ENCODE results near the gene AMBN. TPM values are rescaled to one million over a fixed set of nuclear protein-coding genes. Genes with fewer than 3 reads are reported as not detected.

The AMBN gene
- total RNA-seq, 1 donor from 2014 or later = not detected

Other genes starting within 250 kb of the AMBN start
- gene SMR3A, start 231.5 kb upstream of the AMBN start, total RNA-seq = not detected
- not detected for gene SMR3B, start 209.1 kb upstream of the AMBN start, total RNA-seq
- gene OPRPN, start 194.3 kb upstream of the AMBN start, total RNA-seq = not detected
- not detected for gene MUC7, start 120.1 kb upstream of the AMBN start, total RNA-seq
- gene AMTN, start 73.7 kb upstream of the AMBN start, total RNA-seq = not detected
- not detected for gene ENAM, start 36.5 kb downstream of the AMBN start, total RNA-seq
- not detected for gene JCHAIN, start 74.3 kb downstream of the AMBN start, total RNA-seq
- 15.0 TPM for gene UTP3, start 96.3 kb downstream of the AMBN start, total RNA-seq
- gene RUFY3, start 129.7 kb downstream of the AMBN start, total RNA-seq = 582 TPM
- 73.5 TPM for gene GRSF1, start 247.6 kb downstream of the AMBN start, total RNA-seq